M059J (cell line): Measurements from ENCODE around the gene CASTOR1. TPM values are rescaled to one million over a fixed set of nuclear protein-coding genes. Genes with fewer than 3 reads are reported as not detected.

Experiments used
- DNase-seq: peaks from one replicate; pipeline ENCODE4 v3.0.0-alpha.2; 2012; ENCODE audit warnings: low read depth
- total RNA-seq: library from RNA; depleted of rRNA; stranded (reverse); fragments of >200 nt; shearing (Covaris generic); gene quantifications from 2 replicates; pipeline ENCODE4 v1.2.3, GENCODE V29; 2014

CASTOR1 gene
- total RNA-seq, 1 experiment from 2014 or later = 4.5 TPM

DNA sequence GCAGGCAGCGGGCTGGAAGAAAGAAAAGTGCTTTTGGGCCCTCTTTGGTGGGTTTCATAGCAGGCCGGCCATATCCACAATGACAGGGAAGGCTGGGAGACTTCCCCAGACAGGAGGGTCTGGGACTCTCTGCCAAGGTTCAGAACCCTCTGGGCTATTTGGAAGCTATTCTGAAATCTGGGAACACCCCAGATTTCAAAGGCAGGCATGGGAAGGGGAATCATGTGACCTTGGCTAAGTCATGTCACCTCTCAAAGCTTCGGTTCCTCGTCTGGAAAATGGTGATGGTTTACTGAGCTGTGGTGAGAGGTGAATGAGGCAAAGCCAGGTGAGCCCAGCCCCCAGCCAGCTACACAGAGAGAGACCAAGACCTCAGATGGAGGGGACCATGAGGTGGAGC, 4.6 kb downstream of the CASTOR1 start:
- no peak for DNase-seq

DNA sequence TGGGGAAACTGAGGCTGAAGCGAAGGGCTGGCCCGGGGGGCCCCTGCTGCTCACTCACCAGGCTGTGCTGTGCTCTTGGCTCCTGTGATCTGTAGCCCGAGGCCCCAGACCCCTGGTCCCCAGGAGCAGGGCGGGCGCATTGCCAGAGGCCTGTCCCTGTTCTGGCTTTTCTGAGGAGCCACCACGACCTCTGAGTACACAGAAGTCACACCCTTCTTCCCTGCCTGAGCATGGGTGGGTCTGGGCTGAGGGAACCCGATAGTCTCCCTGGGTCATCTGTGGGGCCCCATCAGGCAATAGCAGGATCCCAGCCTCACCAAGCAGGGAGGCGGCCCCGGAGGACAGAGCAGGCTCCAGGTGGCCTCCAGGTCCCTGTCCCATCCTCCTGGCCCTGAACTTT, 5.1 kb downstream of the CASTOR1 start:
- no peak for DNase-seq

- no peak for DNase-seq
Measured at GRCh38 chr22:30283342-30283741, 6.0 kb downstream of the CASTOR1 start.

GRCh38 chr22:30282616-30283046, 6.7 kb downstream of the CASTOR1 start:
- DNase-seq = no peak

GRCh38 chr22:30280505-30280904, 8.8 kb downstream of the CASTOR1 start:
- DNase-seq = no peak

DNA sequence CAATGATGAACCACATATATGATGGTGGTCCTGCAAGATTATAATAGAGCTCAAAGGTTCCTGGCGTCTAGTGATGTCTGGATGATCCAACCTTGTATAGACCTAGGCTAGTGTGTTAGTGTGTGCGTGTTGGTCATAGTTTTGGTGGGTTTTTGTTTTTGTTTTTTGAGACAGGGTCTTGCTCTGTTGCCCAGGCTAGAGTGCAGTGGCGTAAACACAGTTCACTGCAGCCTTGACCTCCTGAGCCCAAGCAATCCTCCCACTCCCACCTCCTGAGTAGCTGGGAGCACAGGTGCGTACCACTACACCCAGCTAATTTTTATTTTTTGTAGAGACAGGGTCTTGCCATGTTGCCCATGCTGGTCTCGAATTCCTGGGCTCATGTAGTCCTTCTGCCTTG, 9.4 kb downstream of the CASTOR1 start:
- DNase-seq = no peak

DNA sequence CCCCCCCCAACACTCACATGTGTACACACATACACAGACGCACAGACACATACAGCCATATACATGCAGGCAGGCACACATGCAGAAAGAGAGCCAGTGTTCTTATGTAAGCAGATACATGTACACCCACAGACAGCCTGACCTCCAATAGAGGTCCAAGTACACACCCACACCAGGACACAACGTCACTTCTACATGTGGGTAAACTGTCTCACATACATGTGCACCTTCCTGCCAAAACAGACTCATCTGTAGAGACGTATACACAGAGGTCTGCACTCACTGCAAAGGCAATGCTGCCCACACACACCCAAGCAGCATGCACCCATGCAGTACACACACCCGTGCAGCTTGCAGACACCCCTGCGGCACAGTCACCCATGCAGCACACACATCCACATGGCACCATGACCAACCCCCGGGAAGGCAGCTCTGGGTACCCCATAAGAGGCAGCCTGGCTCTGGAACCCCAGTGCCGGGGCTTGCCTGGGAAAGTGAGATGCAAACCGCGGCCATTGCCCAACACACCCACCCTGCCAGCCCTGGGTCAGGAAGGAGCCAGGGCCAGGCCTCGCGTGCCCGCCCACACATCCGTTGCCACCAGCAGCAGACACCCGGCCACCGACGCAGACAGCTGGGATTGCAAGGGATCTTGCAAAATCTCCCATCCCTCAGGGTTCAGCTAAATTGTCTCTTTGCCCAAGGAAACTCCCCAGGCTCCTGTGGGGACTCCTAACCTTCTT, 10.1 kb downstream of the CASTOR1 start:
- DNase-seq = no peak

- DNase-seq = peak; percentile 92
Measured at GRCh38 chr22:30277547-30278344, 11.6 kb downstream of the CASTOR1 start.

DNA sequence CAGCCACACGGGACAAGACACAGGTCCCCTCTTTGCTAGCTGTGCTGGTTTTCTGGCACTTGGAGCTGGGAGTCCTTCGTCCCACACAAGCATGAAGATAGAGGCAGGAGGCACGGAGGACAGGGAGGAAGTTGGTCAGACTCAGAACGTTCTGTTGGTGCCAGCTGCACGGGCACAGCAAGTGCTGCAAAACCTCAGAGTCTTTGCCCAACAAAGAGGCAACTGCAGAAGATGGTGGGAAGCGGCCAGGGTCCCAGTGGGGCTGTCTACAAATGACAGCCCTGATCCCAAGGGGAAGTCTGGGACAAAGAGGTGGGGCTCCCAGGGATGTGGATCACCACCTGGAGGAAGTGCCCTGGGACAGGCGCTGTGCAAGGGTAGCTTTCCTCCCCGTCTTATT, 13.3 kb downstream of the CASTOR1 start:
- DNase-seq = no peak

- no peak for DNase-seq
Measured at GRCh38 chr22:30275625-30276024, 13.7 kb downstream of the CASTOR1 start.

DNA sequence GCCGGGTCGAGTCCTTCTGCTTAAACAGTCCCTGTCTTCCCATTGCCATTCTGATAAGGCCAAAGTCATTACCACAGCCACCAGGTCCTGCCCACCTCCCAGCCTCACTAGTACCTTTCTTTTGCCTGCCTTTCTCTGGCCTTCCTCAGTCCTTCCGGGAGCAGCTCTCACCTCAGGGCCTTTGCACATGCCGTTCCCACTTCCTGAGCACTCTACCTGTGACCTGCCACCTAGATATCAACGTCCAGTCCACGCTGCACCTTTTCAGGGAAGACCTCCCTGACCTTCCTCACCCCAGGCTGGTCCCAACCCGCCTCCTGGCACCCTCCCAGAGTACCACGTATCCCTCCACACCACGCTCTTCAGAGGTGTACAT, 14.9 kb downstream of the CASTOR1 start:
- no peak for DNase-seq

GRCh38 chr22:30273711-30274436, 15.4 kb downstream of the CASTOR1 start:
- no peak for DNase-seq

DNA sequence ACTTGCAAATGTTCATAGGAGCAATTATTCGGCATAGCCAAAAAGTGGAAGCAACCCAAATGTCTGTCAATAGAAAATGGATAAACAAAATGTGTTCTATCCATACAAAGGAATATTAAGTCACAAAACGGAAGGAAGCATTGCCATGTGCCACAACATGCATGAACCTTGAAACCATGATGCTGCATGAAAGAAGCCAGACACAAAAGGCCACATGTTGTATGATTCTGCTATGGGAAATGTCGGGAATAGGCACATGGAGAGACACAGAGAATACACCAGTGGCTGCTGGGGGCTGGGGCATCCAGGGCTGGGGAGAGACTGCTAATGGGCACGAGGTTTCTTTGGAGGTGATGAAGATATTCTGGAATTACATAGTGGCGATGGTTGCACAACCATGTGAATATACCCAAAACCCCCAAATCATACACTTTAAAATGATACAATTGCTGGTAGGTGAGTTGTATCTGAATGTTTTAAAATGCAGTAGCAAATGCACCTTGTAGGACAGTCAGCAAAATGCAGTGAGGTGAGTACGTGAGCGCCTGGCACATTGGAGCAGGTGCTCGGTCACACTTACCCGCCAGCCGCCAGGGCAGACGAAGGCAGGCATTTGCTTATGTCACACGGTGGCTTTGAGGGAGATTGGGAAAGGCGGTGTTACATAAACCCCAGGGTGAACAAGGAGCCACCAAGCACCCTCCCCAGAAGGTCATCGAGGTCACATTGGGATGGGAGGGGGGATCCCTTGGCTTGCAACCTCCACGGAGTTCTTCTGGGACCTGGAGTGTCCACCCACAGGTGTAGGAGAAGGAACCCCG, 16.3 kb downstream of the CASTOR1 start:
- DNase-seq = no peak

GRCh38 chr22:30270832-30271231, 18.5 kb downstream of the CASTOR1 start:
- DNase-seq = peak; percentile 47

DNA sequence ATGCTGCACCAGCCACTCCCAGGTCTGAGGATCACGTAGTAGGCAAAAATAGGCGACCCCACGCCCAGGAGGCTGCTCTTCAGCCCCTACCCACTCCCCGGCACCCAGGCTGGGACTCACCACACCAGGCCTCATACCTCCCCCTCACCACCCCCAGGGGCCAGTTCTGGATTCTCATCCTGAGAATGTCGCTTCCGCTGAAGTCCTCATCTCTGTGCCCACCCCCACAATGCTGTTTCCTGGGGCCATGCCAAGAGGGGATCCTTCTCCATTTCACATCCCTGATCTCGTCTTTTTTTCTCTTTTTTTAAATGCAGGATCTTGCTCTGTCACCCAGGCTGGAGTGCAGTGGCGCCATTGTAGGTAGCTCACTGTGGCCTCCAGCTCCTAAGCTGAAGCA, 21.0 kb downstream of the CASTOR1 start:
- no peak for DNase-seq

DNA sequence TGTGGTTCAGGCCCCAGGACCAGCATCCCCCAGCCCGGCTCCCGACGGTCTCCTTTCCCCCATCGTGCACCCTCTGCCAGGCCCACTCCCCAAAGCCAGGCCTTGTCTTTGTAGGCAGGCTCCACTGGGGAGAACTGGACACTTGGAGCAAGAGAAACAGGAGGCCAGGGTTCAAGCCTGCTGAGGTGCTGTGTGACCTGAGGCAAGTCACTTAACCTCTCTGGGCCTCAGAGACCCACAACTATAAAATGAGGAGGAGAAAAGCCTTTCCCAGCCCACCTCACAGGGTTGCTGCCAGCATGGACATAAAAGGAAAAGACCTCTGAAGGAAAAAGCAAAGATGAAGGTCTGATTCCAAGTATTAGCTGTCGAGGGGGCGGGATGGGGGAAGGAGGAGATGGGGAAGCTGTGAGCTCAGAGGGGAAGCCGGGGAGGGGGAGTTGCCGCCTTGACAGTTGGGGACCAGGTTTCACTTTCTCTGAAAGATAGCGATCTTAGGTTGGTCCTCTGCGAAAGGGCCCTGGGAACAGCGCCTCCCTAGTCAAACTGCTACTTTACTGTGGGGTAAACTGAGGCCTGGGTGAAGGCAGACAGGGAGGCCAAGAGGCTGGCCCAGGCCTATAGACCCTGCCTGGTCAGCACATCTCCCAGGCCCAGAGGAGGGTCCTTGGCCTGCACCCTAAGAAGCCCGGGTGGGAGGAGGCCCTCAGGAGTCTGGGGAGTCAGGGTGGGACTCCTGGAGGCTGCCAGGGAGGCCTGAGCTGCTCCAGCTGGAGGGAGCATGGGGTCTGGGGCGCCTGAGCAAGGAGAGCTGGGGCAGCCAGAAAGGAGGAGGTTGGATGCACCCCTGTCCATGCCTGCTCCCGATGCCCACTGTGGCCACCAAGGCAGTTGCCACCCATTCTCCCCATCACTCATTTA, 21.7 kb downstream of the CASTOR1 start:
- DNase-seq = no peak

DNA sequence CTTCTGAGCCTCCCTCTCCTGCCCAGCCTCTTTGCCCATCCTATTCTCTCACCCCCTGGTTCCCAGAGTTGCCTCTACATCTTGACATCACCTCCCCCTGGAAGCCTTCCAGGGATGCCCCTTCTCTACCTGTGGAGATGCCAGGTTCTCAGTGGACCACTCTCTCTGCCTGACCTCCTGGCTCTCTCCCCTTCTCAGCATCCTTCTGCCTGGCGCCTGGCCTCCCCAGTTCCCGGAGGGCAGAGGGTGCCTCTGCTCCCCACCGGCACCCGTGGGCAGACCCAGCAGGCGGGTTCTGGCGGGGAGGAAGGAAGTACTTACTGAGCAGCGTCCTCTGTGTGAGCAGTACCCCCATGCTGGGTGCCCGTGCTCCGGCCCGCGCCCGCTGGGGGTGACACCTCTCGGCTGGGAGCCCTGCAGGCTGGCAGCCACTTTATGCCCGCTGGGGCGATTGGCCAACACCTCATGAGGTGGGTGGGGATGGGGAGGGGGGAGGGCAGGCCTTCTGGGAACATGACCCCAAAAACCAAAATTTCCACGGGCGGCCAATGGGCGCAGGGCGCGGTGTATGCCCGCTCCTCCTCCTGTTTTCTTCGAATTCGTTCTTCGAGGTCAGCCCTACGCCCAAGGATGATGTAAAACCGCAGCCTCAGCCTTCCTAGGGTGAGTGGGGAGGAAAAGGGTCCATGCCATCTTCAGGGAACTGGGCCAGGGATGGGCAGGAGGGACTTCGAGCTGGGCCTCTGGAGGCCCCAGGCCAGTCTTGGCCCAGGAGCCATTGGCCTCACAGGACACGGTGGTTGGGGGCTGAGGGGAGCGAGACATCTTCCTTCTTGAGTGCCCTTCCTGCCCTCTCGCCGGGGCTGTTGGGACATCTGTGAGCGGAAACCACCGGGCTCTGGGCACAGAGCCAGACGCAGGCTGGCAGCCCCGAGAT, 22.6 kb downstream of the CASTOR1 start, which contains the start of gene OSM:
OSM (minus strand) TSS at position 407 of the 937 bp plus-strand sequence; CDS start at position 355, 52 bp downstream.
- DNase-seq = no peak

GRCh38 chr22:30265823-30266444, 23.4 kb downstream of the CASTOR1 start:
- DNase-seq = no peak
